ENCODE measurements around the gene TMED1.

Gene TMED1

GRCh38 chr19:10830931-10831779, 4.9 kb downstream of the TMED1 start:
- no peak for DNase-seq

DNA sequence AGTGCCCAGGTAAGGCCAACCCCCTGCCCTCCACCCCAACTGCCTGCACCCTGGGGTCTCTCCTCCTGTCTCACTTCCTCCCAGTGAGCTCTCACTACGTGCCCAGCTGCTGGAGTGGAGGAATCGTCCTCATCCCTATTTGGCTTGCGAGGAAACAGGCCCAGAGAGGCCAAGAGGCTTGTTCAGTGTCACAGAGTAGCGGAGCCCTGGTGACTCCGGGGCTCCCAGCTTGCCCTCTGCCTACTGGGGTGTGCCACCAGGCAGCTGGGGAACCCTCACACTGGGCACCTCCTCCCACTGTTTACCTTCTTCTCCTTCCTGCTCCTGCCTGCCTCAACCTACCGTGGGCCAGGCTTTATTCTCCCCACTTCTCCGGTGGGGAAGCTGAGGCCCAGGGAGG, 5.6 kb downstream of the TMED1 start:
- DNase-seq: no peak

DNA sequence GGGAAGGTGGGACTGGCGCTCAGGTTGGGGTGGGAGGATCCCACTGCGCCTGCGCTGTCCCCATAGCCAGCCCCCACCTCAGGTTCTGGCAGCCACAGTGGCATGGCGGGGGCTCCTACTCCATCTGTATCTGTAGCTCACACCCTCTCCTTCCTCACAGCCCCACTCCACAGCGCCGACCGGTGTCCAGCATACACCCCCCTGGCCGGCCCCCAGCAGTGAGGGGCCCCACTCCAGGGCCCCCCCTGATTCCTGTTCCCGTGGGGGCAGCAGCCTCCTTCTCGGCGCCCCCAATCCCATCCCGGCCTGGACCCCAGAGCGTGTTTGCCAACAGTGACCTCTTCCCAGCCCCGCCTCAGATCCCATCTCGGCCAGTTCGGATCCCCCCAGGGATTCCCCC, 6.0 kb downstream of the TMED1 start:
- DNase-seq: no peak

GRCh38 chr19:10828981-10829821, 6.8 kb downstream of the TMED1 start:
- DNase-seq: no peak

GRCh38 chr19:10826846-10827245, 9.2 kb downstream of the TMED1 start:
- no peak for DNase-seq

DNA sequence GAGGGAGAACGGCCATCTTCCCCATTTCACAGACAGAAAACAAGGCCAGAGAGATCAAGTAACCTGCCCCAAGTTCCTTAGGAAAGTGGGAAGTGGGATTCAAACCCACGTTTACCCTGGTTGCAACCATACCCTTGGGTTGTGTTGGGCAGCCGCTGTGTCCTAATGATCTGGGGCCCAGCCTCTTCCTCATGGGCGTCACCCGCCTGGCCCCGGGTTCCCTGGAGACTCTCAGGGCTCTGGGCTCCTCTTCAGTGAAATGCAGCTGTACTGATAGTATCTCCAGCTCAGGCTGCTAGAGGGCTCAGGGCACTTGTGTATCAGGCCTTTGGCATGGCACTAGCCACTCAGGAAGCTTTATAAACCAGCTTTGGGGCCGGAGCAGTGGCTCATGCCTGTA, 9.8 kb downstream of the TMED1 start:
- no peak for DNase-seq

DNA sequence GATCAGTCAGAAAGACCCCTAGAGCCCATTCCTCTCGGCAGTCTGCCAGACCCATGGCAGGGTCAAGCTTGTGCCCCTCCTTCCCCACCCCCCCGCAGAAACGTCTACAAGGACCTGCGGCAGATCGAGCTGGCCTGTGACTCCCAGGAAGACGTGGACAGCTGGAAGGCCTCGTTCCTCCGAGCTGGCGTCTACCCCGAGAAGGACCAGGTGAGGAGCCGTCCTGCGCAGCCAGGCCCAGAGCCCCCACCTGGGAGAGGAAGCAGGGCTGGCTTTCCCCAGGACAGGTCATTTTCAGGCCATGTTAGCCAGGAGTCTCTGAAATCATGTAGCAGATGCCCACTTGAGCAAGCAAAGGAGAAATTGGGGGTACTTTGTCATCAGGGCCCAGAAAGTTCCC, 12.3 kb downstream of the TMED1 start:
- DNase-seq: no peak

GRCh38 chr19:10820173-10820572, 15.8 kb downstream of the TMED1 start:
- no peak for DNase-seq

GRCh38 chr19:10819124-10820060, 16.6 kb downstream of the TMED1 start:
- DNase-seq: no peak

GRCh38 chr19:10818301-10819123, 17.5 kb downstream of the TMED1 start:
- DNase-seq: no peak

DNA sequence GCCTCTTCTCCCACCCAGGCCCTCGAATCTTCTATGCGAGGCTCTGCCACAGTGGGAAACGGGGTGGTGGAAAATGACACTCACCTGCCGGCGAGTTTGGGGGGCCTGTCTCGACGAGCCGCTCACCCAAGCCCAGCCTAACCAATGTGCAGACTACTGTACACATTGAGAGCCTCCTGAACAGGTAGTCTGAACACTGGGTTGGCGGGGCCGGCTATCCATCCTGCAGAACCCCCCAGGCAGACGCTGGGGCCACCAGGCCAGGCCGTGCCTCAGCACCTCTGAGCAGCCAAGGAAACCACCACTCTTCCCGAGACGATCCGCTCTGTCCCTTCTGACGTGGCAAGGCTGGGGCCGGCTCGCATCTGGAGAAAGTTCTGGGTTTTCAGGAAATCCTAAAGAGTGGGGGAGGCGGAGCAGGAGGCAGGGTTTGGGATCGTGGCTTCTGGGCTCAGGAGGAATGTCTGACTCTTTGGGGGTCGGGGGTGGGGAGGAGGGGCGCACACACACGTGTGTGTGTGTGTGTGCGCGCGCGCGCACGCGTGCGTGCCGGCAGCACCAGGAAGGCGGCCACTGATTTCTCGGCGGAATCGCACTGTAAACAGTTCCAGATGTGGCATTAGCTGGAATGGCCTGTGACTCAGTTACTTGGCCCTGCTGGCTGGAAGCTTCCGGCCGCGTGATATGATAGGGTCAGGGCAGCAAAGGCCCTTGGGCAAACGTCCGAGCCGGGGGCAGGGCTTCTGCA, 18.5 kb downstream of the TMED1 start:
- no peak for DNase-seq

- DNase-seq: no peak
Measured at GRCh38 chr19:10816691-10817090, 19.3 kb downstream of the TMED1 start.

GRCh38 chr19:10815969-10816644, 19.9 kb downstream of the TMED1 start:
- no peak for DNase-seq

DNA sequence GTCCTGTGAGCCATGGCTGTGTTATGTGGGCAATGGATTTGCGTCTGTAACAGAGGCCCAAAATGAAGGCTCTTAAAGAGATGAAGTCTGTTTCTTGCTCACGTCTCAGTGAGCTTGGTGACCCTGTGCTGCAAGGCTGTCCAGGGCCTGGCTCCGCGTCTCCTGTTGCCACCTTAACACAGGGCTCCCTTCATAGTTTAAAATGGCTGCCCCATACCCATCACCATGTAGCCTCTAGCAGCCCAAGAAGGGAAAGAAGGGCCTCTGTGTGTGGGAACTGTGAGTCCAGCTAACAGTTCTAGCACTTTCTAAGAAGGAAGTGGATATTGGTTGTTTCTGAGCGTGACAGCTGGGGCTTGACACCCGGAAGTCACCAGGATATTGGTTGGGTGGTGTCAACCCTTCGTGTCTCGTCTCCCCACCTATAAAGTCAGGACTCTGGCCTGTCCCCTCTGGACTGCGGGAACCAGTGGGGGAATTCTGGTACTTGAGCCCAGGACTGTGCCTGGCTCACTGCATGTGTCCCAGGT, 20.9 kb downstream of the TMED1 start:
- DNase-seq: no peak

DNA sequence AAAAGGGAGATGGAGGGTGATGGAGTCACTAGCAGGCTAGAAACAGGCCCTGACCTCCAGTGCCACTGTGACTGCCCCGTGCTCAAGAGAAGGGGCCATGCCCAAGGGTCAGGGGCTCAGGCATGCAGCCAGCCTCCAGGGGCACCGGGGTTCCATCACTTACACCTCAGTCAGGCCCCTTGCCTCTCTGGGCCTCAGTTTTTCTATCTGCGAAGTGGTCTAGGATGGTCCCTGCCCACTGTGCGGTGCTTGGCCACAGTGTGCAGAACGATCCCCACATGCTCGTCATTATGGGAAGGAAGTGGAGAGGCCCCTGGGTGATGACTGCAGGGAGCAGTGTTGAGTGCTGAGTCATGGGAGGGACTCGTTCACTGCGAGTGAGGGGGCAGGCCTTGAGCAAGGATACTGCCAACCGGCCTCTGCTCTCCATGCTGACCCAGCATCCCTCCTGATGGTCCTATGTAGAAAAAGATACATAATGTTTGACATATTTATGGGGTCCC, 23.1 kb downstream of the TMED1 start:
- no peak for DNase-seq

GRCh38 chr19:10812196-10812595, 23.8 kb downstream of the TMED1 start:
- DNase-seq: no peak

- DNase-seq: no peak
Measured at GRCh38 chr19:10811391-10812111, 24.5 kb downstream of the TMED1 start.

- DNase-seq: no peak
Measured at GRCh38 chr19:10809651-10810285, 26.2 kb downstream of the TMED1 start.

Data from NCI-H1930 (cell line).